Right lobe of liver (tissue), 4 donors: ENCODE results near the gene FADS2.
"Not testable (repeated sequence)": the region's sequence is repeated elsewhere in the genome, so short reads cannot be mapped to it uniquely, and the experiment has no call there.

Experiments used
- CTCF ChIP-seq, 4 donors: fragments of 200-600 bp in 3 of 4; fragments of 450-650 bp in 1 of 4; IDR thresholded peaks; one replicate each; pipeline versions ENCODE4 v1.5.1 to v1.8.0; 2016 to 2022; ENCODE audit warnings: antibody characterized with exemption in 4 of 4, mild to moderate bottlenecking in 2 of 4
- POLR2A ChIP-seq: fragments of 450-650 bp; IDR thresholded peaks from one replicate; pipeline ENCODE4 v1.6.1; 2017; ENCODE audit warnings: antibody characterized with exemption, mild to moderate bottlenecking
- donor health status: DM: no; HTN: no; CAD: no.
- donor health status: DM: no; HTN: no; CAD: no.
- donor health status: DM: no; HTN: yes; CAD: no.

DNA sequence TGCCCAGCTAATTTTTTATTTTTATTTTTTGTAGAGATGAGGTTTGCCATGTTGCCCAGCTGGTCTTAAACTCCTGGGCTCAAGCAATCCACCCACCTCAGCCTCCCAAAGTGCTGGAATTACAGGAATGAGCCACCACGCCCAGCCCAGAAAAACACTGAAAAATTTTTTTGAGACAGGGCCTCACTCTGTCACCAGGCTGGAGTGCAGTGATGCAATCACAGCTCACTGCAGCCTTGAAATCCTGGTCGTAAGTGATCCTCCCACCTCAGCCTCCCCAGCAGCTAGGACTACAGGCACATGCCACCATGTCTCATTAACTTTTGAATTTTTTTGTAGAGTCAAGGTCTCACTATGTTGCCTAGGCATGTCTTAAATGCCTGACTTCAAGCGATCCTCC, 54.2 kb downstream of the FADS2 start:
- TF ChIP-seq CTCF (IDR thresholded peaks at IDR 0.05); POLR2A: not testable (repeated sequence)
